Colonic mucosa (tissue), 4 donors: ENCODE data around the gene PDZD8. TPM values are rescaled to one million over a fixed set of nuclear protein-coding genes. Genes with fewer than 3 reads are reported as not detected.

ENCODE experiments used
- DNase-seq: peaks from one replicate; pipeline ENCODE4 v3.0.0-alpha.2; 2020
- H3K27ac ChIP-seq: fragments of 200-600 bp; one replicate; pipeline ENCODE4 v1.8.0; 2021
- H3K27me3 ChIP-seq: fragments of 200-600 bp; one replicate; pipeline ENCODE4 v1.8.0; 2021
- H3K36me3 ChIP-seq: fragments of 200-600 bp; one replicate; pipeline ENCODE4 v1.8.0; 2021
- H3K4me1 ChIP-seq: fragments of 200-600 bp; one replicate; pipeline ENCODE4 v1.8.0; 2021; ENCODE audit warnings: mild to moderate bottlenecking
- H3K4me3 ChIP-seq: fragments of 200-600 bp; one replicate; pipeline ENCODE4 v1.8.0; 2021
- H3K9ac ChIP-seq, 2 donors: one replicate each; pipeline ENCODE4 v1.7.0; 2013; ENCODE audit warnings: control low read depth in 2 of 2, low read depth in 2 of 2, low read length in 2 of 2
- H3K9me3 ChIP-seq: fragments of 200-600 bp; one replicate; pipeline ENCODE4 v1.8.0; 2021
- intact Hi-C: fragments of 100-400 bp; cut with DNase I; formaldehyde crosslinking; loops from one replicate; pipeline ENCODE4 v1.14.1; 2022
- total RNA-seq, 2 donors: library from RNA; stranded (reverse); fragmentation: NEBNext Ultra II Directional in 1 of 2; extraction: Animal tissue kit (Norgen Biotek cat#: 25700) in 1 of 2; gene quantifications; one replicate each; pipeline ENCODE4 v1.2.1, GENCODE V29; 2021
- TF ChIP-seq, protein P1 (sequence below): fragments of 200-600 bp; IDR thresholded peaks from one replicate; pipeline ENCODE4 v1.8.0; 2022; ENCODE audit warnings: antibody characterized with exemption, mild to moderate bottlenecking
- donor health status: healthy.
- donor health status: DM: no; HTN: no; CAD: no.
- donor health status: DM: no; HTN: no; CAD: no.

The PDZD8 gene
- total RNA-seq, 2 donors from 2014 or later: 68.5 to 82.0 TPM

DNA sequence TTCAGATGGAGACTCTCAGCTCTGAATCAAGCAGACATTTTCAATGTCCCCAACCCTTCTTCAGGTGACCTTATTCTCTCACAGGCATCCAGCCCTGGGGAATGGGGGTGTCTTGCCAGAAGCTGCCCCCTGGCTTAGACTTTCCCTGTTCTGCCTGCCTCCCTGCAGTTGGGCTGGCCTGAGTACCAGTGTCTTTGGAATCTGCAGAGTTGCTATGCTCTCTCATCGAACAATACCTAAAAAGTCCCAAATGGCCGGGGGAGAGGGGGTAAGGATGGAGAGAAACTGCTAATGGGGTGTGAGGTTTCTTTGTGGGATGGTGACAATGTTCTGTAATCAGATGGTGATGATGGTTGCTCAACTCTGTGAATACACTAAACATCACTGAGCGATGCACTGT, 113.7 kb downstream of the PDZD8 start:
- no peak overlapping the region for H3K27ac ChIP-seq
- no peaks in the 10 kb centered on the region for H3K27me3 ChIP-seq
- H3K36me3 ChIP-seq: no peaks in the 10 kb centered on the region
- H3K4me1 ChIP-seq: no peaks in the 10 kb centered on the region
- no peak overlapping the region for H3K4me3 ChIP-seq
- TF ChIP-seq, protein P1, sequence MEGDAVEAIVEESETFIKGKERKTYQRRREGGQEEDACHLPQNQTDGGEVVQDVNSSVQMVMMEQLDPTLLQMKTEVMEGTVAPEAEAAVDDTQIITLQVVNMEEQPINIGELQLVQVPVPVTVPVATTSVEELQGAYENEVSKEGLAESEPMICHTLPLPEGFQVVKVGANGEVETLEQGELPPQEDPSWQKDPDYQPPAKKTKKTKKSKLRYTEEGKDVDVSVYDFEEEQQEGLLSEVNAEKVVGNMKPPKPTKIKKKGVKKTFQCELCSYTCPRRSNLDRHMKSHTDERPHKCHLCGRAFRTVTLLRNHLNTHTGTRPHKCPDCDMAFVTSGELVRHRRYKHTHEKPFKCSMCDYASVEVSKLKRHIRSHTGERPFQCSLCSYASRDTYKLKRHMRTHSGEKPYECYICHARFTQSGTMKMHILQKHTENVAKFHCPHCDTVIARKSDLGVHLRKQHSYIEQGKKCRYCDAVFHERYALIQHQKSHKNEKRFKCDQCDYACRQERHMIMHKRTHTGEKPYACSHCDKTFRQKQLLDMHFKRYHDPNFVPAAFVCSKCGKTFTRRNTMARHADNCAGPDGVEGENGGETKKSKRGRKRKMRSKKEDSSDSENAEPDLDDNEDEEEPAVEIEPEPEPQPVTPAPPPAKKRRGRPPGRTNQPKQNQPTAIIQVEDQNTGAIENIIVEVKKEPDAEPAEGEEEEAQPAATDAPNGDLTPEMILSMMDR: no peak
- no peak for DNase-seq
- no peaks in the 10 kb centered on the region for H3K9me3 ChIP-seq
- no peak overlapping the region for H3K9ac ChIP-seq
- intact Hi-C loops: no loop called here

DNA sequence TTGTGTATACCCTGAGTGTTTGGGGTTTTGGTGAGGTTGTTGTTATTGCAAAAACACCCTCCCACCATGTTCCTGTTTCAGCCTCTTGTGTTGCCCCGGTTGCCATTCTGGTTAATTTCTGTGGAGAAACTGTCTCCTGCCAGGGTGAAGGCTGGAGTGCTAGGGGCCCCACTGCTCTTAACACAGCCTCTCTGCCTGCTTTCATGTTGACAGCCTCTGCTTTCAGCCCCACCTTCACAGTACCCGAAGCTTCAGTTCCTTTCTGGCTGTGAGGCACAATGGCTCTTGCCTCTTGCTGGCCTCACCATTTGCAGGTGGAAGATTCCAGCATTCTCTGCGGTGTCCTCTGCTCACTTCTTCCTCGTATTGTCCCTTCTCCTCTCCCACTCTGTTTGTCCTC, 115.2 kb downstream of the PDZD8 start:
- H3K27ac ChIP-seq: no peak overlapping the region
- intact Hi-C loops: no loop called here
- H3K4me1 ChIP-seq: no peaks in the 10 kb centered on the region
- DNase-seq: no peak
- H3K36me3 ChIP-seq: no peaks in the 10 kb centered on the region
- H3K9me3 ChIP-seq: no peaks in the 10 kb centered on the region
- H3K4me3 ChIP-seq: no peak overlapping the region
- TF ChIP-seq, protein P1: no peak
- no peaks in the 10 kb centered on the region for H3K27me3 ChIP-seq
- H3K9ac ChIP-seq: no peak overlapping the region

DNA sequence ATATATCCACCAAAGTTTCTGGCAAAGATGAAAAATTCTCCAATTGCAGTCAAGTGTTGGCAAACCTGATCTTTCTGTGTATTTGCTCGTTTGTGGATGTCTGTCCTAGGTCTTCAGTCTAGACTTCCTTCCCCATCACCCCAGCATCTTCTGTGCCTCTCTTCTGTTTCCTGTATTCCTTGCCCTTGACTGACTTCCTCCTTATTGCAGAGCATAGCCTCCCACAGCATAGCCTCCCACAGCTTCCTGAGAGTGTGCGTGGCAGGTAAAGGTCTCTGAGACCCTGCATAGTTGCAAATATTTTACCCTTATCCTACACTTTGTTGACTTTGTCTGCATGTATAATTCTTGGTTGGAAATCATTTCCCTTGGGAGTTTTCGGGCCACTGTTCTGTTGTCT, 116.0 kb downstream of the PDZD8 start:
- no peaks in the 10 kb centered on the region for H3K27me3 ChIP-seq
- H3K9ac ChIP-seq: no peak overlapping the region
- no peak overlapping the region for H3K4me3 ChIP-seq
- no peak overlapping the region for H3K27ac ChIP-seq
- no peaks in the 10 kb centered on the region for H3K4me1 ChIP-seq
- no peaks in the 10 kb centered on the region for H3K36me3 ChIP-seq
- no peaks in the 10 kb centered on the region for H3K9me3 ChIP-seq
- TF ChIP-seq, protein P1: no peak
- DNase-seq: no peak
- intact Hi-C loops: no loop called here

DNA sequence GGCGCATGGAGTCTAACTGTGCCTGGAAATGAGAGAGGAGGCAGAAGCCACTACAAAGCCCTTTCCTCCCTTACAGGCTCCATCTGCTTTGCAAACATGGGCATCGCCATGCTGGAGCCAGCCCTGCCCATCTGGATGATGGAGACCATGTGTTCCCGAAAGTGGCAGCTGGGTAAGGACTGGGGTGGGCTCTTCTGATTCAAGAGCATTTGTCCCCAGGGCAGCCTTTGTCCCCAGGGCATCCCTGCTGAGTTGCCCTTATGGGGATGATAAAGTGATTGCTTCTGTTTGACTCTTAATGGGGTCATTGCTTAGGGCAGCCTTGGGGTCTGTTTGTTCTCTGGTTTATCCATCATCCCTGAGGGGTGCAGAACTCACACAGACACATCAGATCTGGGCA, 117.5 kb downstream of the PDZD8 start:
- no peak for DNase-seq
- TF ChIP-seq, protein P1: no peak
- Histone ChIP-seq H3K36me3 (no peaks in the 10 kb centered on the region), H3K9me3 (no peaks in the 10 kb centered on the region), H3K27ac (no peak overlapping the region), H3K27me3 (no peaks in the 10 kb centered on the region), H3K9ac (no peak overlapping the region), H3K4me3 (no peak overlapping the region), H3K4me1 (no peaks in the 10 kb centered on the region)
- intact Hi-C loops: no loop called here

DNA sequence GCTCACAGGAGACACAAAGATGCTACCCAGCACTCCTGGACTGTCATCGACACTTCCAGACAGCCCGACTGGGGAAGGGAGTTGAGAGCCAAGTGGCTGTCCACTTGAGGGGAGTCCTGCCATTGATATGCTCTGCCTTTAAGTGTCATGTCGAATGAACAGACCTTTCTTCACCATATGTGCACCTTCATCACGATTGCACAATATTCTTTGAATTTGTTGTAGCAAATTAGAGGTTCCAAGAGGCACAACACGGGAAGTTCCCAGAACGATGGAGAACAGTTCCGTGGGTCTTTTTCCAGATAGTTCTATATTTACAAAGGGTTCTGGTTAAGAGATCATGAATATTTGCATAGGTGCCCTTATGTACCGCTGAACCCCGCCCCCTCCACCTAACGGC, 118.3 kb downstream of the PDZD8 start:
- intact Hi-C loops: no loop called here
- Histone ChIP-seq H3K4me3 (no peak overlapping the region), H3K9ac (no peak overlapping the region), H3K9me3 (no peaks in the 10 kb centered on the region), H3K36me3 (no peaks in the 10 kb centered on the region), H3K27me3 (no peaks in the 10 kb centered on the region), H3K27ac (no peak overlapping the region), H3K4me1 (no peaks in the 10 kb centered on the region)
- DNase-seq: no peak
- TF ChIP-seq, protein P1: no peak
